Measurements from ENCODE around the gene OR51B2. TPM values are rescaled to one million over a fixed set of nuclear protein-coding genes. Genes with fewer than 3 reads are reported as not detected.

Gene OR51B2
- total and polyA plus RNA-seq, 10 of the 15 experiments (the other 5 are each of a cell fraction or from before 2014, with no cell fraction given): 0.29 TPM; not detected in 9

DNA sequence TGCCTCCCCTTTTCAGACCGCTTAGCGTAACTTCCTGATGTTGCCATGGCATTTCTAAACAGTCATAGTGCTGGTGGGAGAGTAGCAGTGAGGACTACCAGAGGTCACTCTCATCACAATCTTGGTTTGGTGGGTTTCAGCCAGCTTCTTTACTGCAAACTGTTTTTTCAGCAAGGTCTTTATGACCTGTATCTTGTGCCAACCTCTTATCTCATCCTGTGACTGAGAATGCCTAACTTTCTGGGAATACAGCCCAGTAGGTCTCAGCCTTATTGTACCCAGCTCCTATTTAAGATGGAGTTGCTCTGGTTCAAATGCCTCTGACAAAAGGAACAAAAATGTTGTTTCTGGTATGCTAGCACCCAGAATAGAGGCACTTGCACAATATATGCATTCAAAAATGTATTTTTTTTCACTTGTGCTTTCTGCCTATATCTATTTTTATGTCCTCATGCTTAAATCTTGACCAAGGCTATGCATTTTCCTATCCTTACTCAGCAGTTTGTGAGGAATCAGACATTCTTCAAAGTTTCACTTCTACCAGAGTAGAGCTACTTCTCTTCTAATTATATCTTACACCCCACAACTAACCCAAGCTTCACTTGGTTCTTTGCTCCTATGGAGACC is 43.5 kb upstream of the OR51B2 start (continued):
- TF ChIP-seq, protein P1, sequence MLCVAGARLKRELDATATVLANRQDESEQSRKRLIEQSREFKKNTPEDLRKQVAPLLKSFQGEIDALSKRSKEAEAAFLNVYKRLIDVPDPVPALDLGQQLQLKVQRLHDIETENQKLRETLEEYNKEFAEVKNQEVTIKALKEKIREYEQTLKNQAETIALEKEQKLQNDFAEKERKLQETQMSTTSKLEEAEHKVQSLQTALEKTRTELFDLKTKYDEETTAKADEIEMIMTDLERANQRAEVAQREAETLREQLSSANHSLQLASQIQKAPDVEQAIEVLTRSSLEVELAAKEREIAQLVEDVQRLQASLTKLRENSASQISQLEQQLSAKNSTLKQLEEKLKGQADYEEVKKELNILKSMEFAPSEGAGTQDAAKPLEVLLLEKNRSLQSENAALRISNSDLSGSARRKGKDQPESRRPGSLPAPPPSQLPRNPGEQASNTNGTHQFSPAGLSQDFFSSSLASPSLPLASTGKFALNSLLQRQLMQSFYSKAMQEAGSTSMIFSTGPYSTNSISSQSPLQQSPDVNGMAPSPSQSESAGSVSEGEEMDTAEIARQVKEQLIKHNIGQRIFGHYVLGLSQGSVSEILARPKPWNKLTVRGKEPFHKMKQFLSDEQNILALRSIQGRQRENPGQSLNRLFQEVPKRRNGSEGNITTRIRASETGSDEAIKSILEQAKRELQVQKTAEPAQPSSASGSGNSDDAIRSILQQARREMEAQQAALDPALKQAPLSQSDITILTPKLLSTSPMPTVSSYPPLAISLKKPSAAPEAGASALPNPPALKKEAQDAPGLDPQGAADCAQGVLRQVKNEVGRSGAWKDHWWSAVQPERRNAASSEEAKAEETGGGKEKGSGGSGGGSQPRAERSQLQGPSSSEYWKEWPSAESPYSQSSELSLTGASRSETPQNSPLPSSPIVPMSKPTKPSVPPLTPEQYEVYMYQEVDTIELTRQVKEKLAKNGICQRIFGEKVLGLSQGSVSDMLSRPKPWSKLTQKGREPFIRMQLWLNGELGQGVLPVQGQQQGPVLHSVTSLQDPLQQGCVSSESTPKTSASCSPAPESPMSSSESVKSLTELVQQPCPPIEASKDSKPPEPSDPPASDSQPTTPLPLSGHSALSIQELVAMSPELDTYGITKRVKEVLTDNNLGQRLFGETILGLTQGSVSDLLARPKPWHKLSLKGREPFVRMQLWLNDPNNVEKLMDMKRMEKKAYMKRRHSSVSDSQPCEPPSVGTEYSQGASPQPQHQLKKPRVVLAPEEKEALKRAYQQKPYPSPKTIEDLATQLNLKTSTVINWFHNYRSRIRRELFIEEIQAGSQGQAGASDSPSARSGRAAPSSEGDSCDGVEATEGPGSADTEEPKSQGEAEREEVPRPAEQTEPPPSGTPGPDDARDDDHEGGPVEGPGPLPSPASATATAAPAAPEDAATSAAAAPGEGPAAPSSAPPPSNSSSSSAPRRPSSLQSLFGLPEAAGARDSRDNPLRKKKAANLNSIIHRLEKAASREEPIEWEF (IDR thresholded peaks at IDR 0.05; ENCODE audit: insufficient replicate concordance, low read depth, low read length): no peak
- TF ChIP-seq, protein P2, sequence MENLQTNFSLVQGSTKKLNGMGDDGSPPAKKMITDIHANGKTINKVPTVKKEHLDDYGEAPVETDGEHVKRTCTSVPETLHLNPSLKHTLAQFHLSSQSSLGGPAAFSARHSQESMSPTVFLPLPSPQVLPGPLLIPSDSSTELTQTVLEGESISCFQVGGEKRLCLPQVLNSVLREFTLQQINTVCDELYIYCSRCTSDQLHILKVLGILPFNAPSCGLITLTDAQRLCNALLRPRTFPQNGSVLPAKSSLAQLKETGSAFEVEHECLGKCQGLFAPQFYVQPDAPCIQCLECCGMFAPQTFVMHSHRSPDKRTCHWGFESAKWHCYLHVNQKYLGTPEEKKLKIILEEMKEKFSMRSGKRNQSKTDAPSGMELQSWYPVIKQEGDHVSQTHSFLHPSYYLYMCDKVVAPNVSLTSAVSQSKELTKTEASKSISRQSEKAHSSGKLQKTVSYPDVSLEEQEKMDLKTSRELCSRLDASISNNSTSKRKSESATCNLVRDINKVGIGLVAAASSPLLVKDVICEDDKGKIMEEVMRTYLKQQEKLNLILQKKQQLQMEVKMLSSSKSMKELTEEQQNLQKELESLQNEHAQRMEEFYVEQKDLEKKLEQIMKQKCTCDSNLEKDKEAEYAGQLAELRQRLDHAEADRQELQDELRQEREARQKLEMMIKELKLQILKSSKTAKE (IDR thresholded peaks at IDR 0.05; ENCODE audit: low read depth, poor library complexity, severe bottlenecking): no peak

DNA sequence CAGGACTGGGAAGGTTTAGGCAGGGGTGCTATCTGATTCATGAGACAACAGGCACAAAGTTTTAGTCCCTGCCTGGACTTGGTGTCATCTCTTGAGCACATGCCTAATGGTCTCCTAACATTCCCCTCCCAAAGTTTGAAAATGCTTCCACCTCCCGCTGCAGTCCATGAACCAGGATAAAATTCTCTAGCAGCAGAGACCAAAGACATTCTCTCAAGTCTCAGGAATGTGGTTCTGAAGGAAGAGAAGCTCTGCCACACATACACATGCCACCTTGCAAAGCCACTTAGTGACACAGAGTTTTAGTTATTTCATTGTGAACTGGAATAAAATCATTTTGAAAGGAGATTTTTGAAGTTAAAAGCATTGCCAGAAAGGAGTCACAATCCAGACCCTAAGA is 42.8 kb upstream of the OR51B2 start:
- no peaks in the 10 kb centered on the region for H3K9me3 ChIP-seq (replicated peaks; ENCODE audit: control insufficient read depth, insufficient read depth, low read length)
- intact Hi-C loops (cut with micrococcal nuclease; ENCODE audit: unreplicated experiment): no loop called here
- in situ Hi-C loops (cut with MboI): no loop called here
- no peak overlapping the region for H3K4me3 ChIP-seq
- no peaks in the 10 kb centered on the region for H3K27me3 ChIP-seq (replicated peaks in 1 of 2; ENCODE audit: control insufficient read depth in 2 of 2, insufficient read depth in 2 of 2, low read length in 1 of 2)
- ChIA-PET SMC1A (ENCODE audit: uncharacterized antibody, unreplicated experiment) (interaction anchor here (1.1 kb wide), 1 partner anchor 21 kb away, joined by 3 read pairs; no protein-coding TSS in a partner anchor), POLR2A (no interaction called here), CTCF (no interaction called here), RAD21 (ENCODE audit: unreplicated experiment) (no interaction called here)
- no peak overlapping the region for H3K4me2 ChIP-seq (ENCODE audit: control insufficient read depth, insufficient read depth)
- no peak overlapping the region for H2AFZ ChIP-seq (ENCODE audit: control insufficient read depth, low read depth, low read length)
- no peak for ATAC-seq
- no peak overlapping the region for H3K9ac ChIP-seq (ENCODE audit: control insufficient read depth, insufficient read depth, low read length)
- FAIRE-seq: no peak
- no peak for DNase-seq (ENCODE audit: low read depth, low spot score)
- 0% methylated on average over 1 of the region's 1 CpG for WGBS (ENCODE audit: insufficient coverage, insufficient replicate concordance, low lambda C conversion rate, missing lambda C conversion rate)
- no peaks in the 10 kb centered on the region for H3K4me1 ChIP-seq (ENCODE audit: control insufficient read depth, insufficient read depth, low read length)
- no peaks in the 10 kb centered on the region for H4K20me1 ChIP-seq (ENCODE audit: control insufficient read depth, insufficient read depth)
- BruUV-seq (replicated peaks): no TSS peak
- no peaks in the 10 kb centered on the region for H3K36me3 ChIP-seq (ENCODE audit: control insufficient read depth in 2 of 2, insufficient read depth in 2 of 2, low read length in 1 of 2)
- no peak overlapping the region for H3K27ac ChIP-seq (ENCODE audit: control insufficient read depth, insufficient read depth)
- H3K79me2 ChIP-seq (ENCODE audit: control insufficient read depth, insufficient read depth, low read length): no peaks in the 10 kb centered on the region
- TF ChIP-seq SMC3 (IDR thresholded peaks at IDR 0.05; ENCODE audit: borderline replicate concordance, low read length) (no peak), MEF2B (IDR thresholded peaks at IDR 0.05; ENCODE audit: partially characterized antibody, poor library complexity, severe bottlenecking) (no peak), NRF1 (conservative IDR thresholded peaks at IDR 0.05; ENCODE audit: low read depth, low read length) (no peak), TCF12 (IDR thresholded peaks at IDR 0.05; ENCODE audit: low read depth, low read length) (no peak), ZNF384 (IDR thresholded peaks at IDR 0.05; ENCODE audit: borderline replicate concordance, low read depth, low read length) (no peak), RBBP5 (conservative IDR thresholded peaks at IDR 0.05) (no peak), GABPA (IDR thresholded peaks at IDR 0.05; ENCODE audit: low read depth) (no peak), CBX3 (IDR thresholded peaks at IDR 0.05; ENCODE audit: borderline replicate concordance, low read depth) (no peak), YY1 (IDR thresholded peaks at IDR 0.05; ENCODE audit: low read depth, low read length) (no peak)
- TF ChIP-seq, protein P3, sequence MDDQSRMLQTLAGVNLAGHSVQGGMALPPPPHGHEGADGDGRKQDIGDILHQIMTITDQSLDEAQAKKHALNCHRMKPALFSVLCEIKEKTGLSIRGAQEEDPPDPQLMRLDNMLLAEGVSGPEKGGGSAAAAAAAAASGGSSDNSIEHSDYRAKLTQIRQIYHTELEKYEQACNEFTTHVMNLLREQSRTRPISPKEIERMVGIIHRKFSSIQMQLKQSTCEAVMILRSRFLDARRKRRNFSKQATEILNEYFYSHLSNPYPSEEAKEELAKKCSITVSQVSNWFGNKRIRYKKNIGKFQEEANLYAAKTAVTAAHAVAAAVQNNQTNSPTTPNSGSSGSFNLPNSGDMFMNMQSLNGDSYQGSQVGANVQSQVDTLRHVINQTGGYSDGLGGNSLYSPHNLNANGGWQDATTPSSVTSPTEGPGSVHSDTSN (IDR thresholded peaks at IDR 0.05; ENCODE audit: insufficient replicate concordance, low read depth, low read length): no peak

Data from GM12878 (cell line).